GM12892 (cell line): ENCODE measurements around the gene KRTAP5-5.

Experiments
- POLR2A ChIP-seq: IDR thresholded peaks from 2 replicates; pipeline ENCODE4 v1.6.1; 2011; ENCODE audit warnings: low read depth, low read length, control low read depth
- TAF1 ChIP-seq: IDR thresholded peaks from 2 replicates; pipeline ENCODE4 v1.6.1; 2011; ENCODE audit warnings: low read depth, mild to moderate bottlenecking, control low read depth, low read length, borderline replicate concordance

DNA sequence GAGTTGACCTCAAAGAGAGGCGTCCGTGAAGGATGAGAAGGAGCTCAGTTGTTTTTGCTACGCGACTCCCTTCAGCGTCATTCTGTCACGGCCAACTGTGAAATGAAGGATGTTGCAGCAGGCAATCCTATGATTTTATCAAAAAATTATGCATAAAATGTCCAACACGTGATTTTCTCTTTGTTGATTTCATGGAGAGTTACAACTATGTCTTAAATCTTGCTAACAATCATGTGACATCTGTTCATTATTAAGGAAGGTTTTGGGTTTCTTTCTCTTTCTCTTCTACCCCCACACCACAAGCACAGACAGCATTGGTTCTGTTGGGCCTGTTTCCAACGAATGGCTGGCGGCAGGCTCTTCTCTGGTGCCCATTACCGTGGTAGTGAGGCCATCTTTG, 11.3 kb upstream of the KRTAP5-5 start:
- no peak for TF ChIP-seq POLR2A
- no peak for TF ChIP-seq TAF1
